GM19043 (cell line): ENCODE data around the gene NRGN.

Experiments
- ATAC-seq: cut with Tn5 transposase; IDR thresholded peaks from one replicate; pipeline ENCODE4 v1.9.1; 2021; ENCODE audit warnings: low read depth; ENCODE audit not compliant: unreplicated experiment

Gene NRGN

GRCh38 chr11:124738713-124739478 is 846 bp upstream of the NRGN start:
- no peak for ATAC-seq

- peak; percentile 41 for ATAC-seq
Observed at GRCh38 chr11:124740277-124740882, 638 bp downstream of the NRGN start.

DNA sequence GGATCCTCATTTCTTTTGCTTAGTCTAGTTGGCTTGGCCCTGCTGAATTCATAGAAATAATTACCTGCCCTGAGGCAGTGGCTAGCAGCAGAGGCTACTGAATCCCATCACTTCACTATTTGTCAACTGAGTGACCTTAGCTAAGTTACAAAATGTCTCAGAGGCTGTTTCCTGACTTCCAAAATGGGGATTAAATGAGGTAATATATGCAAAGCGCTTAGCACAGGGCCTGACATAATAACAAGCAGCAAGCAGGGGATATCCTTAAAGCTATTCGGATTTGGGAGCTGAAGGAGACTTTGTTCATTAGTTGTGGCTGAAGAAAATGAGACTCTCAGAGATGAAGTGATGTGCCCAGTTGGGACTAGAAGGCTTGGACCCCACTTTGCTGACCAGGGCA is 2.8 kb downstream of the NRGN start:
- ATAC-seq: no peak

DNA sequence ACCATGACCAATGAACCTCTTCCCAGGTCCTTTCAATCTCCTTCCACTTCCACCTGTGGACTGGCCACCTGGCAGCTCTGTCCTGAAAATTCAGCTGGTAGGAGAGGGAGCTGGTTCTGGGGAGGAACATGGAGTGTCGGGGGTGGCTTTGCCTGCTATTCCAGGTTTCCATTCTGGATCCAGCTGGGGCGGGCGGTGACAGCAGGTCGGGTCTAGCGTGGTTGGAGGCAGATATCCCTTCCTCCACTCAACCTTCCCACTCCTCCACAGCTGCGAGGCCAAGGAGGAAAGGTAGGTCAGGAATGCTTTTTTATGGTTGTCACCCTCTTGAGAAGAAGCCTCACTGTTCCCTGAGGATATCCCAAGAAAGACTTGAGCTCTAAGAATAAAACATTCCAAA is 3.3 kb downstream of the NRGN start:
- ATAC-seq: no peak

DNA sequence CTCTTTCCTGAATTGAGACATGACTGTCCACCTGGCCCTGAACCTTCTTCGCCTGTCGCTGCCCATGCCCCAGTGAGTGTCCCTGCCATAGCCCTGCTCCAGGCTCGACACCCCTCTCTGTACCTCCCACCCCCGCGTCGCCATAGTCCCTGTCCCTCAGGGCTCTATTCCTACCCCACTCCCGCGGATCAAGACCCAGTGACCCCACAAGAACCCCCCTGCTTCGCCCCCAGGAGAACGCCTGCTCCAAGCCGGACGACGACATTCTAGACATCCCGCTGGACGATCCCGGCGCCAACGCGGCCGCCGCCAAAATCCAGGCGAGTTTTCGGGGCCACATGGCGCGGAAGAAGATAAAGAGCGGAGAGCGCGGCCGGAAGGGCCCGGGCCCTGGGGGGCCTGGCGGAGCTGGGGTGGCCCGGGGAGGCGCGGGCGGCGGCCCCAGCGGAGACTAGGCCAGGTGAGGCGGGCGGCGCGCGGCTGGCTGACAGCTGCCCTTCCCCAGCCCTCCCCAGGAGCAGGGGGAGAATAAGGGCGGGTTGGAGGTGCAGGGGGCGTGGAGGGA is 5.6 kb downstream of the NRGN start:
- ATAC-seq: no peak

DNA sequence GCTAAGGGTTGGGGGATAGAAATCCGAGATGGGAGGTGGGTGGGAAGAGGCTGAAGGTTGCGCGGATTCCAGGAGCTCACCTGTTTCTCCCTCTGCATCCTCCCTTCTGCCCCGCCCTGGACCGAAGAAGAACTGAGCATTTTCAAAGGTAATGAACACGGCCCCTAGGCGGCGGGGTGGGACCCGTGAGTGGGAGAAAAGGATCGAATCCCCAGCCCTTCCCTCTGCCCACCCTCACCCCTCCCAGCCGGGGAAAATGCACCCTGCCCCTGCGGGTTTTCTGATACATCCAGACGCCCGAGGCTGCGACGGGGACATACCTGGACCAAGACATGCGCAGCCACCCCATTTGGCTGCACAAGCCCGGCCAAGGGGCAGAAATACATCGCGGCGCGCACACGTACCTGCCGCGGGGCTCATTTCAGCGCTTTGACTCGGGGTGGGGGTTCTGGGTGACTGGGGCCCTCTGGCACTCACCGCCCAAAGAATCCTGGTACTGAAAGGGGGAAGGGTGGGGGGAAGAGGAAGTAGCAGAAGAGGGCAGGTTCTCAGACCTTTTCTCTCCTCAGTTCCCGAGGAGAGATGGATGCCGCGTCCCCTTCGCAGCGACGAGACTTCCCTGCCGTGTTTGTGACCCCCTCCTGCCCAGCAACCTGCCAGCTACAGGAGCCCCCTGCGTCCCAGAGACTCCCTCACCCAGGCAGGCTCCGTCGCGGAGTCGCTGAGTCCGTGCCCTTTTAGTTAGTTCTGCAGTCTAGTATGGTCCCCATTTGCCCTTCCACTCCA is 6.3 kb downstream of the NRGN start:
- peak; percentile 8 for ATAC-seq

GRCh38 chr11:124746621-124747243 is 7.0 kb downstream of the NRGN start:
- ATAC-seq: peak; percentile 89

GRCh38 chr11:124747406-124748099 is 7.8 kb downstream of the NRGN start:
- ATAC-seq: no peak

GRCh38 chr11:124748100-124748418 is 8.3 kb downstream of the NRGN start:
- ATAC-seq: no peak

GRCh38 chr11:124748481-124749343 is 9.0 kb downstream of the NRGN start:
- ATAC-seq: no peak

DNA sequence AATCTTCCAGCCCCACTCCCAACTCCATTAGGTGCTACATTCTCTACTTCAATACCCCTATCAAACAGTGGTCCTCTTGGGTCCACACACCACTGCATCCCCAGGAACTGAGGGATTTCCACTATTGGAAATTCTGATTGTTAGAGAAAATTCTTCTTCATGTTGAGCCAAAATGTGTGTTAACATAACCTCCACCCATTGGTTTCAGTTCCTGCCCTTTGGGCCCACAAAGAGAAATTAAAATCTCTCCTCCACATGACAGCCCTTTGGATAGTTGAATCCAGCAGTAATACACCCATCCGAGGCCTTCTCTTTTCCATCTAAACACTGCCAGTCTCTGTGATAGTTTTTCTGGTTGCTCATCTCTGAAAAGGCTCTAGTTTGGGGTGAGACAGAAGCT is 10.2 kb downstream of the NRGN start:
- ATAC-seq: no peak

- no peak for ATAC-seq
Observed at GRCh38 chr11:124751391-124751740, 11.6 kb downstream of the NRGN start.

- ATAC-seq: no peak
Observed at GRCh38 chr11:124751741-124752470, 12.2 kb downstream of the NRGN start, which contains the start of gene VSIG2. TSS of gene VSIG2 (minus strand) at chr11:124752255. CDS start at chr11:124752137, 118 bp downstream.

- no peak for ATAC-seq
Observed at GRCh38 chr11:124752471-124753102, 12.8 kb downstream of the NRGN start.

- no peak for ATAC-seq
Observed at GRCh38 chr11:124753205-124753604, 13.5 kb downstream of the NRGN start.

DNA sequence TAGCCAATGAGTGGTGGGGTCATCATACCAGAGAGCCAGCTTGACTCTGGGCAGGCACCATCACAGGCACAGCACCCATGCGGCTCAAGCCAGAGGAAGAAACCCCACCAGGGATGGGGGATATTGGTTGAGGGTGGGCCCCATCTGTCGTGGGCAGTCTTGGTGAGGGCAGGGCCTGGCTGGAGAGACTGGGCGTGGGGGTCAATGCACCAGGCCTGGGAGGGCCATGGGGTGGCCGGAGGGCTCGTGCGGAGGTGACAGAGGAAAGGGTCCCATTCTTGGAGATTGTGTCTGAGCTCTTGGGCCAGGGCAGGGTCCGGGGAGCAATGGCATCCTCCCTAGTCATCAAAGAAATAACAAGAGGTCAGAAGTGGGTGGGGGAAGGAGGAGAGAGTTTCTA is 13.9 kb downstream of the NRGN start:
- ATAC-seq: no peak

GRCh38 chr11:124754309-124754708 is 14.6 kb downstream of the NRGN start:
- ATAC-seq: no peak

DNA sequence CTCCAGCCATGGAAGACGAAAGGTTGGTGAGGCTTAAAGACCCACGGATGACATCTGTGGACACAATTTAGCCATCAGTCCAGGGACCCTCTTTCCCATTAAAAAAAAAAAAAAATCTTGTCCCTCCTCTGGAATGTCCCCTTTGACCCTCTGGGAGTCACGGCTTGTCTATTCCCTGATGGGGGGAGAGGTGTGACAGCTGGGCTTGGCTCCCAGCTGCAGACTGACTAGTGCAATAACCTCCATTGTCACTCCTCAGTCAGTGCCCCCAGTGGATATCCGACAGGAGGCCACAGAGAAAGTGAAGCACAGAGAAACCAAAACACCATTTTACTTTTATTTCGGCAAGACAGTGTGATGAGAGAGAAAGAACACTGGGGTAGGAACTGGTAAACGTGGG is 15.0 kb downstream of the NRGN start:
- no peak for ATAC-seq
